AG09319 (cell line): ENCODE data around the gene RHNO1.

Experiments used
- DNase-seq: peaks from one replicate; pipeline ENCODE4 v3.0.0-alpha.2; 2010; ENCODE audit warnings: low read depth; ENCODE audit errors: extremely low read depth
- TF ChIP-seq, protein P1 (sequence below): IDR thresholded peaks from 2 replicates; pipeline ENCODE4 v1.5.1; 2011; ENCODE audit warnings: low read depth, mild to moderate bottlenecking, inconsistent platforms, low read length, moderate library complexity

The RHNO1 gene

DNA sequence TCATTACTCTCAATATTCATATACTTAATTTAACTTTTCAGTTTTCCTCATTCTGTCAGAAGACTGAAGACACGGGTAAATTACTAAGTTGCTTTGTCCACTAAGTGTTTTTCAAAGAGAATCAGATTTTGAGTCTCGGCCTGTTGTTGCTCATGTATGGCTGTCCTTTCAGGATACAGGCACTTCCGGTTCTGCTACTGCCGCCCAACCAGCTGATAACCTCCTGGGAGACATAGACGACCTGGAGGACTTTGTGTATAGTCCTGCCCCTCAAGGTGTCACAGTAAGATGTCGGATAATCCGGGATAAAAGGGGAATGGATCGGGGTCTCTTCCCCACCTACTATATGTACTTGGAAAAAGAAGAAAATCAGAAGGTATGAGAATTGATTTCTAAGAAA, 53.8 kb downstream of the RHNO1 start:
- TF ChIP-seq, protein P1, sequence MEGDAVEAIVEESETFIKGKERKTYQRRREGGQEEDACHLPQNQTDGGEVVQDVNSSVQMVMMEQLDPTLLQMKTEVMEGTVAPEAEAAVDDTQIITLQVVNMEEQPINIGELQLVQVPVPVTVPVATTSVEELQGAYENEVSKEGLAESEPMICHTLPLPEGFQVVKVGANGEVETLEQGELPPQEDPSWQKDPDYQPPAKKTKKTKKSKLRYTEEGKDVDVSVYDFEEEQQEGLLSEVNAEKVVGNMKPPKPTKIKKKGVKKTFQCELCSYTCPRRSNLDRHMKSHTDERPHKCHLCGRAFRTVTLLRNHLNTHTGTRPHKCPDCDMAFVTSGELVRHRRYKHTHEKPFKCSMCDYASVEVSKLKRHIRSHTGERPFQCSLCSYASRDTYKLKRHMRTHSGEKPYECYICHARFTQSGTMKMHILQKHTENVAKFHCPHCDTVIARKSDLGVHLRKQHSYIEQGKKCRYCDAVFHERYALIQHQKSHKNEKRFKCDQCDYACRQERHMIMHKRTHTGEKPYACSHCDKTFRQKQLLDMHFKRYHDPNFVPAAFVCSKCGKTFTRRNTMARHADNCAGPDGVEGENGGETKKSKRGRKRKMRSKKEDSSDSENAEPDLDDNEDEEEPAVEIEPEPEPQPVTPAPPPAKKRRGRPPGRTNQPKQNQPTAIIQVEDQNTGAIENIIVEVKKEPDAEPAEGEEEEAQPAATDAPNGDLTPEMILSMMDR, result no peak
- no peak for DNase-seq

DNA sequence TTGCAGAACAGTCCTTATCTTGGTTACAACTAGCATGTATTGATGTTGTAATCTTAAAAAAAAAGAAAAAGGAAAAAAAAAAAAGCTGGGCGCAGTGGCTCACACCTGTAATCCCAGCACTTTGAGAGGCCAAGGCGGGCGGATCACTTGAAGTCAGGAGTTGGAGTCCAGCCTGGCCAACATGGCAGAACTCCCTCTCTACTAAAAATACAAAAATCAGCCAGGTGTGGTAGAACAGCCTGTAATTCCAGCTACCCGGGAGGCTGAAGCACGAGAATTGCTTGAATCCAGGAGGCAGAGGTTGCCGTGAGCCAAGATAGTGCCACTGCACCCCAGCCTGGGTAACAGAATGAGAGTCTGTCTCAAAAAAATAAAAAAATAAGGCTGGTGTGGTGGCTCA, 56.6 kb downstream of the RHNO1 start:
- TF ChIP-seq, protein P1, result no peak
- DNase-seq, result no peak

DNA sequence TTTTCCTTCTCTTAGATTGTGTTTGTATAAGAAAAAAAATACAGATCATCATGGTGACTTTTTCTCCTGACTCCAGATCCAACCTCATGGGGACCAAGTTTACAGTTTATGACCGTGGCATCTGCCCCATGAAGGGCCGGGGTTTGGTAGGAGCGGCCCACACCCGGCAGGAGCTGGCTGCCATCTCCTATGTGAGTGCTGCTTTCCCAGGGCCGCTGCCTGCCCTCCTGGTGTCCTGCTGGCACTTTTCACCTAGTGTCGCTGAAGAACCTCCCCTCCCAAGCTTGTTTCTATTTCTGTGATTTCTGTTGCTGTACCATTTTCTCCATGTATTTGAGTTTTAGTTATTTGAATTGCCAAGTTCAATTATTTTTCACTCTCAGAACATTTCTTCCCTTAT, 57.3 kb downstream of the RHNO1 start:
- TF ChIP-seq, protein P1, result no peak

DNA sequence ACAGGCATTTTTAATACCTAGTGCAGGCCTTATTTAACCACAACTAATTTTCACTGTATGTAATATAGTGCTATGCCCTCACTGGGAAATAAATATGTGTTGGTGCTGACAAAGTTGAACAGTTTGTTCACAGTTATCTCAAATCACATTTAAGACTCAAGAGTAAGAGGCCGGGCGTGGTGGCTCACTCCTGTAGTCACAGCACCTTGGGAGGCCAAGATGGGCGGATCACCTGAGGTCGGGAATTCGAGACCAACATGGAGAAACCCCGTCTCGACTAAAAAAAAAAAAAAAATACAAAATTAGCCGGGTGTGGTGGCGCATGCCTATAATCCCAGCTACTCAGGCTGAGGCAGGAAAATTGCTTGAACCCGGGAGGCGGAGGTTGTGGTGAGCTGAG, 59.3 kb downstream of the RHNO1 start:
- TF ChIP-seq, protein P1, result no peak
- no peak for DNase-seq

More for the DNA sequence above, 57.3 kb downstream of the RHNO1 start:
- no peak for DNase-seq

DNA sequence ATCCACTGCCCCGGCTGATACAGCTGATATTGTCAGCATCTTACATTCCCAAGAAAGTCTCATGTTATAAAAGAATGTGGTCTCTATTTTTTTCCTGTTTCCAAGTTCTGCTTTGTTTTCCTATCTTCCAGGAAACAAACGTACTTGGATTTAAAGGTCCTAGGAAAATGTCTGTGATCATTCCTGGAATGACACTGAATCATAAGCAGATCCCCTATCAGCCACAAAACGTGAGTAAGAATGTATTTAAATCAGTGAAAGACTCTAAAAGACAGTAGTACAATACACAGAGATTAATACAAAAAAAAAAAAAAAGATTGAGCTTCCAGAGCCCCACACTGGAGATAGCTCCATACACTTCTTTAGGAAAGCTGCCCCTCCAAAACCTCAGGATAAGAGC, 60.5 kb downstream of the RHNO1 start:
- no peak for DNase-seq
- TF ChIP-seq, protein P1, result no peak
